Measurements from ENCODE around the gene AKAP13. TPM values are rescaled to one million over a fixed set of nuclear protein-coding genes. Genes with fewer than 3 reads are reported as not detected.

AKAP13 gene
- polyA plus RNA-seq, 2 of the 4 experiments (the other 2 are of a cell fraction) = 20.4 to 28.8 TPM

- Histone ChIP-seq H3K9me3 (no peaks in the 10 kb centered on the region), H3K27ac (no peak overlapping the region), H3K4me3 (no peak overlapping the region), H3K4me2 (no peak overlapping the region), H3K4me1 (no peaks in the 10 kb centered on the region)
- ChIA-PET POLR2A (no interaction called here), CTCF (interaction anchor here (0.8 to 1.2 kb wide), 2 partner anchors 15 to 122 kb away, joined by 4 read pairs; no protein-coding TSS in a partner anchor)
- no peak for FAIRE-seq
- ATAC-seq = no peak
- DNase-seq (ENCODE audit: low read depth in 1 of 2, low spot score in 1 of 2) = no peak
- TF ChIP-seq RCOR1 (IDR thresholded peaks at IDR 0.05; ENCODE audit: low read depth, low read length) (no peak), HOXB5 (CRISPR knock-in tag; IDR thresholded peaks at IDR 0.05) (no peak), HOXB13 (CRISPR knock-in tag; IDR thresholded peaks at IDR 0.05; ENCODE audit: low read depth) (no peak), RAD21 (conservative IDR thresholded peaks at IDR 0.05 in 1 of 2, IDR thresholded peaks at IDR 0.05 in 1 of 2) (no peak), MAFK (IDR thresholded peaks at IDR 0.05; ENCODE audit: partially characterized antibody) (no peak), HEYL (CRISPR knock-in tag; IDR thresholded peaks at IDR 0.05) (no peak), MAX (IDR thresholded peaks at IDR 0.05) (no peak), RARB (CRISPR knock-in tag; IDR thresholded peaks at IDR 0.05) (no peak)
- WGBS (ENCODE audit: missing lambda C conversion rate) = 95% methylated on average over 4 of the region's 4 CpGs
Observed at GRCh38 chr15:85718981-85719380, 338.6 kb downstream of the AKAP13 start.

- Histone ChIP-seq H3K9me3 (no peaks in the 10 kb centered on the region), H3K4me1 (no peaks in the 10 kb centered on the region), H3K4me3 (no peak overlapping the region), H3K27ac (no peak overlapping the region), H3K4me2 (no peak overlapping the region)
- 82% methylated on average over 1 of the region's 1 CpG for WGBS (ENCODE audit: missing lambda C conversion rate)
- ATAC-seq (no peak), FAIRE-seq (peak; percentile 65), DNase-seq (ENCODE audit: low read depth in 1 of 2, low spot score in 1 of 2) (no peak)
- ChIA-PET CTCF (interaction anchor here (1.3 kb wide), 1 partner anchor 10 kb away, joined by 6 read pairs; no protein-coding TSS in a partner anchor), POLR2A (no interaction called here)
- TF ChIP-seq ZC3H11A (IDR thresholded peaks at IDR 0.05) = no peak
- no peak for TF ChIP-seq HOXB13 (CRISPR knock-in tag; IDR thresholded peaks at IDR 0.05; ENCODE audit: low read depth)
- no peak for TF ChIP-seq RARB (CRISPR knock-in tag; IDR thresholded peaks at IDR 0.05)
- no peak for TF ChIP-seq USF2 (IDR thresholded peaks at IDR 0.05)
- TF ChIP-seq FOXS1 (CRISPR knock-in tag; IDR thresholded peaks at IDR 0.05) = no peak
- TF ChIP-seq ATOH8 (CRISPR knock-in tag; IDR thresholded peaks at IDR 0.05; ENCODE audit: low read depth) = no peak
- TF ChIP-seq BHLHE40 (IDR thresholded peaks at IDR 0.05; ENCODE audit: low read depth, low read length) = no peak
- no peak for TF ChIP-seq TP53 (CRISPR knock-in tag; IDR thresholded peaks at IDR 0.05)
- TF ChIP-seq E2F6 (IDR thresholded peaks at IDR 0.05; ENCODE audit: borderline replicate concordance, low read depth) = no peak
- TF ChIP-seq POLR2A (IDR thresholded peaks at IDR 0.05; ENCODE audit: low read length) = no peak
- TF ChIP-seq CEBPB (IDR thresholded peaks at IDR 0.05) = no peak
- no peak for TF ChIP-seq NFE2L2 (conservative IDR thresholded peaks at IDR 0.05; ENCODE audit: low read length)
- no peak for TF ChIP-seq EP300 (IDR thresholded peaks at IDR 0.05)
- no peak for TF ChIP-seq MAZ (IDR thresholded peaks at IDR 0.05; ENCODE audit: borderline replicate concordance, low read depth, low read length)
- no peak for TF ChIP-seq RNF2 (IDR thresholded peaks at IDR 0.05; ENCODE audit: borderline replicate concordance, low read depth)
Observed at GRCh38 chr15:85722374-85723152, 342.2 kb downstream of the AKAP13 start.
